ENCODE measurements around the gene TBC1D19.
"Not testable (repeated sequence)": the region's sequence is repeated elsewhere in the genome, so short reads cannot be mapped to it uniquely, and the experiment has no call there.

Gene TBC1D19

GRCh38 chr4:26613735-26614134 lies 29.9 kb downstream of the TBC1D19 start:
- H3K27me3 Mint-ChIP-seq, result no peaks in the 10 kb centered on the region
- peaks cover 2% of the 10 kb centered on the region for H3K36me3 Mint-ChIP-seq
- H3K4me3 Mint-ChIP-seq, result no peak overlapping the region
- H3K4me1 Mint-ChIP-seq, result peaks cover 10% of the 10 kb centered on the region
- H3K27ac Mint-ChIP-seq, result no peak overlapping the region
- CTCF ChIA-PET, result no interaction called here
- no peak for DNase-seq
- H3K9me3 Mint-ChIP-seq, result no peaks in the 10 kb centered on the region

GRCh38 chr4:26619784-26620183 lies 35.9 kb downstream of the TBC1D19 start:
- CTCF ChIA-PET, result no interaction called here
- no peaks in the 10 kb centered on the region for H3K27me3 Mint-ChIP-seq
- H3K27ac Mint-ChIP-seq, result no peak overlapping the region
- H3K4me3 Mint-ChIP-seq, result no peak overlapping the region
- no peaks in the 10 kb centered on the region for H3K4me1 Mint-ChIP-seq
- no peak for DNase-seq
- H3K9me3 Mint-ChIP-seq, result no peaks in the 10 kb centered on the region
- H3K36me3 Mint-ChIP-seq, result peaks cover 6% of the 10 kb centered on the region

GRCh38 chr4:26621366-26621765 lies 37.5 kb downstream of the TBC1D19 start:
- H3K9me3 Mint-ChIP-seq, result no peaks in the 10 kb centered on the region
- H3K27me3 Mint-ChIP-seq, result no peaks in the 10 kb centered on the region
- CTCF ChIA-PET, result no interaction called here
- H3K4me1 Mint-ChIP-seq, result no peaks in the 10 kb centered on the region
- no peak overlapping the region for H3K27ac Mint-ChIP-seq
- no peak overlapping the region for H3K4me3 Mint-ChIP-seq
- DNase-seq, result no peak
- H3K36me3 Mint-ChIP-seq, result peaks cover 4% of the 10 kb centered on the region

- peaks cover 4% of the 10 kb centered on the region for H3K36me3 Mint-ChIP-seq
- DNase-seq, result no peak
- no peak overlapping the region for H3K27ac Mint-ChIP-seq
- no peak overlapping the region for H3K4me3 Mint-ChIP-seq
- H3K9me3 Mint-ChIP-seq, result no peaks in the 10 kb centered on the region
- no peaks in the 10 kb centered on the region for H3K4me1 Mint-ChIP-seq
- no peaks in the 10 kb centered on the region for H3K27me3 Mint-ChIP-seq
- CTCF ChIA-PET, result no interaction called here
These were observed 39.0 kb downstream of the TBC1D19 start for GRCh38 chr4:26622913-26623312.

- CTCF ChIA-PET, H3K9me3 Mint-ChIP-seq, H3K27me3 Mint-ChIP-seq, H3K4me1 Mint-ChIP-seq, DNase-seq, H3K36me3 Mint-ChIP-seq, H3K4me3 Mint-ChIP-seq, H3K27ac Mint-ChIP-seq: not testable (repeated sequence)
These were observed 42.8 kb downstream of the TBC1D19 start for GRCh38 chr4:26626658-26627057.

- H3K27me3 Mint-ChIP-seq, result no peaks in the 10 kb centered on the region
- no peaks in the 10 kb centered on the region for H3K9me3 Mint-ChIP-seq
- DNase-seq, result no peak
- H3K4me1 Mint-ChIP-seq, result no peaks in the 10 kb centered on the region
- CTCF ChIA-PET, result no interaction called here
- H3K4me3 Mint-ChIP-seq, result no peak overlapping the region
- H3K36me3 Mint-ChIP-seq, result no peaks in the 10 kb centered on the region
- no peak overlapping the region for H3K27ac Mint-ChIP-seq
These were observed 49.0 kb downstream of the TBC1D19 start for GRCh38 chr4:26632916-26633315.

GRCh38 chr4:26634237-26634636 lies 50.4 kb downstream of the TBC1D19 start:
- CTCF ChIA-PET, result no interaction called here
- H3K36me3 Mint-ChIP-seq, result no peaks in the 10 kb centered on the region

GRCh38 chr4:26636458-26636857 lies 52.6 kb downstream of the TBC1D19 start:
- no peak overlapping the region for H3K27ac Mint-ChIP-seq
- no peak overlapping the region for H3K4me3 Mint-ChIP-seq
- CTCF ChIA-PET, result no interaction called here
- H3K36me3 Mint-ChIP-seq, result peaks cover 4% of the 10 kb centered on the region
- H3K27me3 Mint-ChIP-seq, result no peaks in the 10 kb centered on the region
- DNase-seq, result no peak
- H3K4me1 Mint-ChIP-seq, result no peaks in the 10 kb centered on the region
- no peaks in the 10 kb centered on the region for H3K9me3 Mint-ChIP-seq

More at GRCh38 chr4:26634237-26634636, 50.4 kb downstream of the TBC1D19 start:
- Mint-ChIP-seq H3K4me3 (no peak overlapping the region), H3K27ac (no peak overlapping the region), H3K9me3 (no peaks in the 10 kb centered on the region), H3K4me1 (no peaks in the 10 kb centered on the region), H3K27me3 (no peaks in the 10 kb centered on the region)
- DNase-seq, result no peak

GRCh38 chr4:26640639-26641038 lies 56.8 kb downstream of the TBC1D19 start:
- not testable (repeated sequence) for H3K4me3 Mint-ChIP-seq, H3K27ac Mint-ChIP-seq

GRCh38 chr4:26647523-26648224 lies 63.8 kb downstream of the TBC1D19 start:
- Mint-ChIP-seq H3K4me1 (no peaks in the 10 kb centered on the region), H3K36me3 (no peaks in the 10 kb centered on the region), H3K27me3 (no peaks in the 10 kb centered on the region), H3K9me3 (peaks cover 3% of the 10 kb centered on the region), H3K27ac (no peak overlapping the region), H3K4me3 (no peak overlapping the region)
- CTCF ChIA-PET, result no interaction called here
- DNase-seq, result no peak

More at GRCh38 chr4:26640639-26641038, 56.8 kb downstream of the TBC1D19 start:
- H3K4me1 Mint-ChIP-seq, H3K36me3 Mint-ChIP-seq, CTCF ChIA-PET, H3K27me3 Mint-ChIP-seq, H3K9me3 Mint-ChIP-seq, DNase-seq: not testable (repeated sequence)

GRCh38 chr4:26648260-26648659 lies 64.4 kb downstream of the TBC1D19 start:
- no peak for DNase-seq
- H3K27ac Mint-ChIP-seq, result no peak overlapping the region
- H3K4me1 Mint-ChIP-seq, result no peaks in the 10 kb centered on the region
- CTCF ChIA-PET, result no interaction called here
- H3K27me3 Mint-ChIP-seq, result no peaks in the 10 kb centered on the region
- no peaks in the 10 kb centered on the region for H3K36me3 Mint-ChIP-seq
- peaks cover 7% of the 10 kb centered on the region for H3K9me3 Mint-ChIP-seq
- H3K4me3 Mint-ChIP-seq, result no peak overlapping the region

GRCh38 chr4:26660261-26660660 lies 76.4 kb downstream of the TBC1D19 start:
- peaks cover 5% of the 10 kb centered on the region for H3K4me1 Mint-ChIP-seq
- H3K27me3 Mint-ChIP-seq, result no peaks in the 10 kb centered on the region
- CTCF ChIA-PET, result no interaction called here
- no peaks in the 10 kb centered on the region for H3K36me3 Mint-ChIP-seq
- DNase-seq, result no peak
- H3K27ac Mint-ChIP-seq, result no peak overlapping the region
- H3K4me3 Mint-ChIP-seq, result no peak overlapping the region
- H3K9me3 Mint-ChIP-seq, result no peaks in the 10 kb centered on the region

GRCh38 chr4:26663888-26664287 lies 80.0 kb downstream of the TBC1D19 start:
- Mint-ChIP-seq H3K36me3 (no peaks in the 10 kb centered on the region), H3K4me1 (no peaks in the 10 kb centered on the region), H3K27ac (no peak overlapping the region), H3K27me3 (no peaks in the 10 kb centered on the region), H3K4me3 (no peak overlapping the region), H3K9me3 (no peaks in the 10 kb centered on the region)
- CTCF ChIA-PET, result no interaction called here
- no peak for DNase-seq

GRCh38 chr4:26670903-26671537 lies 87.1 kb downstream of the TBC1D19 start:
- H3K27me3 Mint-ChIP-seq, result no peaks in the 10 kb centered on the region
- CTCF ChIA-PET, result no interaction called here
- no peak overlapping the region for H3K27ac Mint-ChIP-seq
- no peaks in the 10 kb centered on the region for H3K9me3 Mint-ChIP-seq
- no peak for DNase-seq
- H3K36me3 Mint-ChIP-seq, result no peaks in the 10 kb centered on the region
- H3K4me3 Mint-ChIP-seq, result no peak overlapping the region
- H3K4me1 Mint-ChIP-seq, result no peaks in the 10 kb centered on the region

GRCh38 chr4:26679040-26679695 lies 95.3 kb downstream of the TBC1D19 start:
- CTCF ChIA-PET, H3K27ac Mint-ChIP-seq, H3K4me3 Mint-ChIP-seq, DNase-seq, H3K27me3 Mint-ChIP-seq, H3K4me1 Mint-ChIP-seq: not testable (repeated sequence)
- Mint-ChIP-seq H3K9me3 (peaks cover 29% of the 10 kb centered on the region), H3K36me3 (peaks cover 21% of the 10 kb centered on the region)

Measured in activated naive CD4-positive, alpha-beta T cell treated with anti-CD3 and anti-CD28 coated beads, Interleukin-2, amount 10 ng/mL, durations not matched to agents 7 days and 5 days (primary cell).